IMR-90 (cell line): ENCODE results near the gene MNAT1.

Experiments
- BHLHE40 ChIP-seq: fragments of 150-350 bp; IDR thresholded peaks from 2 replicates; pipeline ENCODE4 v1.6.1; 2016; ENCODE audit warnings: mild to moderate bottlenecking, low read depth, low read length
- CHD1 ChIP-seq: IDR thresholded peaks from 2 replicates; pipeline ENCODE4 v1.6.1; 2012; ENCODE audit warnings: low read depth, low read length, improper control_type of control experiment
- FOS ChIP-seq: fragments of 150-350 bp; IDR thresholded peaks from 2 replicates; pipeline ENCODE4 v1.6.1; 2016; ENCODE audit warnings: low read depth, low read length
- MAFK ChIP-seq: IDR thresholded peaks from 2 replicates; pipeline ENCODE4 v1.6.1; 2012; ENCODE audit warnings: low read depth, low read length, improper control_type of control experiment
- MXI1 ChIP-seq: IDR thresholded peaks from 2 replicates; pipeline ENCODE4 v1.6.1; 2012; ENCODE audit warnings: low read depth, mild to moderate bottlenecking, low read length, moderate library complexity, borderline replicate concordance
- NFE2L2 ChIP-seq: fragments of 150-350 bp; IDR thresholded peaks from 2 replicates; pipeline ENCODE4 v1.6.1; 2016; ENCODE audit warnings: low read depth, mild to moderate bottlenecking, low read length
- POLR2A ChIP-seq: IDR thresholded peaks from 2 replicates; pipeline ENCODE4 v1.6.1; 2012; ENCODE audit warnings: mild to moderate bottlenecking, low read depth, low read length
- RAD21 ChIP-seq: IDR thresholded peaks from 2 replicates; pipeline ENCODE4 v1.6.1; 2012; ENCODE audit warnings: low read length, improper control_type of control experiment
- RCOR1 ChIP-seq: IDR thresholded peaks from 2 replicates; pipeline ENCODE4 v1.6.1; 2012; ENCODE audit warnings: mild to moderate bottlenecking, low read length, improper control_type of control experiment; ENCODE audit not compliant: insufficient replicate concordance
- RFX5 ChIP-seq: IDR thresholded peaks from 2 replicates; pipeline ENCODE4 v1.8.0; 2012; ENCODE audit warnings: low read depth, mild to moderate bottlenecking, low read length, moderate library complexity
- SMC3 ChIP-seq: fragments of 150-350 bp; IDR thresholded peaks from 2 replicates; pipeline ENCODE4 v1.6.1; 2016; ENCODE audit warnings: low read depth, mild to moderate bottlenecking, antibody characterized with exemption, low read length, moderate library complexity
- TF ChIP-seq, protein P1 (sequence below): conservative IDR thresholded peaks from 2 replicates; pipeline ENCODE4 v1.5.1; 2012; ENCODE audit warnings: mild to moderate bottlenecking, low read depth, low read length, improper control_type of control experiment
- TF ChIP-seq, protein P2 (sequence below): fragments of 150-350 bp; IDR thresholded peaks from 2 replicates; pipeline ENCODE4 v1.6.1; 2016; ENCODE audit warnings: low read depth, mild to moderate bottlenecking, low read length, moderate library complexity, borderline replicate concordance
- TF ChIP-seq, protein P3 (sequence below): fragments of 150-350 bp; IDR thresholded peaks from 2 replicates; pipeline ENCODE4 v1.6.1; 2017; ENCODE audit warnings: mild to moderate bottlenecking, antibody characterized with exemption, low read length, low read depth

DNA sequence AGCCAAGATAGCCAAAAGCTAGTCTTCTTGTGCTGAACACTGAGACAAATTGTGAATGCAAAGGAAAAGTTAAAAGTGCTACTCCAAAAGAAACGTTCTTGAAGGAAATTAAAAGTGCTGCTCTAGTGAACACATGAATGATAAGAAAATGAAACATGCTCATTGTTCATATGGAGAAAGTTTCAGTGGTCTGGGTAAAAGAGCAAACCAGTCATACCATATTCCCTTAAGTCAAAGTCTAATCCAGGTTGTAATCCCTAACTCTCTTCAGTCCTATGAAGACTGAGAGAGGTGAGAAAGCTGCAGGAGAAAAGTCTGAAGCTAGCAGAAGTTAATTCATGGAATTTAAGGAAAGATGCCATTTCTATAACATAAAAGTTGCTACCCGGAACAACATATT, 121.5 kb downstream of the MNAT1 start:
- TF ChIP-seq, protein P1, sequence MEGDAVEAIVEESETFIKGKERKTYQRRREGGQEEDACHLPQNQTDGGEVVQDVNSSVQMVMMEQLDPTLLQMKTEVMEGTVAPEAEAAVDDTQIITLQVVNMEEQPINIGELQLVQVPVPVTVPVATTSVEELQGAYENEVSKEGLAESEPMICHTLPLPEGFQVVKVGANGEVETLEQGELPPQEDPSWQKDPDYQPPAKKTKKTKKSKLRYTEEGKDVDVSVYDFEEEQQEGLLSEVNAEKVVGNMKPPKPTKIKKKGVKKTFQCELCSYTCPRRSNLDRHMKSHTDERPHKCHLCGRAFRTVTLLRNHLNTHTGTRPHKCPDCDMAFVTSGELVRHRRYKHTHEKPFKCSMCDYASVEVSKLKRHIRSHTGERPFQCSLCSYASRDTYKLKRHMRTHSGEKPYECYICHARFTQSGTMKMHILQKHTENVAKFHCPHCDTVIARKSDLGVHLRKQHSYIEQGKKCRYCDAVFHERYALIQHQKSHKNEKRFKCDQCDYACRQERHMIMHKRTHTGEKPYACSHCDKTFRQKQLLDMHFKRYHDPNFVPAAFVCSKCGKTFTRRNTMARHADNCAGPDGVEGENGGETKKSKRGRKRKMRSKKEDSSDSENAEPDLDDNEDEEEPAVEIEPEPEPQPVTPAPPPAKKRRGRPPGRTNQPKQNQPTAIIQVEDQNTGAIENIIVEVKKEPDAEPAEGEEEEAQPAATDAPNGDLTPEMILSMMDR = no peak
- TF ChIP-seq, protein P2, sequence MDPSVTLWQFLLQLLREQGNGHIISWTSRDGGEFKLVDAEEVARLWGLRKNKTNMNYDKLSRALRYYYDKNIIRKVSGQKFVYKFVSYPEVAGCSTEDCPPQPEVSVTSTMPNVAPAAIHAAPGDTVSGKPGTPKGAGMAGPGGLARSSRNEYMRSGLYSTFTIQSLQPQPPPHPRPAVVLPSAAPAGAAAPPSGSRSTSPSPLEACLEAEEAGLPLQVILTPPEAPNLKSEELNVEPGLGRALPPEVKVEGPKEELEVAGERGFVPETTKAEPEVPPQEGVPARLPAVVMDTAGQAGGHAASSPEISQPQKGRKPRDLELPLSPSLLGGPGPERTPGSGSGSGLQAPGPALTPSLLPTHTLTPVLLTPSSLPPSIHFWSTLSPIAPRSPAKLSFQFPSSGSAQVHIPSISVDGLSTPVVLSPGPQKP = no peak
- TF ChIP-seq CHD1 (no peak), NFE2L2 (no peak), SMC3 (no peak), MAFK (no peak), RAD21 (no peak), POLR2A (no peak), RFX5 (no peak), BHLHE40 (no peak), MXI1 (no peak), RCOR1 (no peak), FOS (no peak)
- TF ChIP-seq, protein P3, sequence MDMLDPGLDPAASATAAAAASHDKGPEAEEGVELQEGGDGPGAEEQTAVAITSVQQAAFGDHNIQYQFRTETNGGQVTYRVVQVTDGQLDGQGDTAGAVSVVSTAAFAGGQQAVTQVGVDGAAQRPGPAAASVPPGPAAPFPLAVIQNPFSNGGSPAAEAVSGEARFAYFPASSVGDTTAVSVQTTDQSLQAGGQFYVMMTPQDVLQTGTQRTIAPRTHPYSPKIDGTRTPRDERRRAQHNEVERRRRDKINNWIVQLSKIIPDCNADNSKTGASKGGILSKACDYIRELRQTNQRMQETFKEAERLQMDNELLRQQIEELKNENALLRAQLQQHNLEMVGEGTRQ = no peak
